Subcutaneous adipose tissue (tissue), 4 donors: ENCODE measurements around the gene ATP6V0A4. TPM values are rescaled to one million over a fixed set of nuclear protein-coding genes. Genes with fewer than 3 reads are reported as not detected.

ENCODE experiments used
- CTCF ChIP-seq: fragments of 450-650 bp; IDR thresholded peaks from one replicate; pipeline ENCODE4 v1.5.1; 2016; ENCODE audit warnings: low read depth, mild to moderate bottlenecking, control low read depth, antibody characterized with exemption, moderate library complexity
- total RNA-seq, 4 donors: library from RNA; depleted of rRNA; stranded (reverse); fragments of >200 nt; gene quantifications; one replicate each; pipeline ENCODE4 v1.1.0, GENCODE V29; 2016

The ATP6V0A4 gene
- total RNA-seq, 4 donors from 2014 or later = not detected

- no peak for TF ChIP-seq CTCF
Observed at GRCh38 chr7:138834583-138834982, 36.6 kb upstream of the ATP6V0A4 start.

- TF ChIP-seq CTCF = no peak
Observed at GRCh38 chr7:138833596-138833995, 35.6 kb upstream of the ATP6V0A4 start.

- no peak for TF ChIP-seq CTCF
Observed at GRCh38 chr7:138832966-138833365, 35.0 kb upstream of the ATP6V0A4 start.

- no peak for TF ChIP-seq CTCF
Observed at GRCh38 chr7:138829335-138829734, 31.3 kb upstream of the ATP6V0A4 start.

- TF ChIP-seq CTCF = no peak
Observed at GRCh38 chr7:138828302-138828701, 30.3 kb upstream of the ATP6V0A4 start.

GRCh38 chr7:138825049-138825721 is 27.2 kb upstream of the ATP6V0A4 start:
- TF ChIP-seq CTCF = no peak

- no peak for TF ChIP-seq CTCF
Observed at GRCh38 chr7:138822867-138823535, 25.0 kb upstream of the ATP6V0A4 start.
